HEK293 (cell line): ENCODE data around the gene NNAT.

ENCODE experiments used
- OVOL3 ChIP-seq: fragments of 450-650 bp; formaldehyde crosslinking; IDR thresholded peaks from 2 replicates; pipeline ENCODE4 v1.5.1; 2016; ENCODE audit warnings: missing biosample characterization, missing genetic modification characterization
- SCRT1 ChIP-seq: fragments of 450-650 bp; formaldehyde crosslinking; IDR thresholded peaks from 2 replicates; pipeline ENCODE4 v1.5.1; 2016; ENCODE audit warnings: missing biosample characterization, missing genetic modification characterization, borderline replicate concordance
- ZNF350 ChIP-seq: fragments of 450-650 bp; formaldehyde crosslinking; IDR thresholded peaks from 2 replicates; pipeline ENCODE4 v1.5.0; 2017; ENCODE audit warnings: missing biosample characterization, mild to moderate bottlenecking, missing genetic modification characterization
- ZNF555 ChIP-seq: fragments of 450-650 bp; formaldehyde crosslinking; conservative IDR thresholded peaks from 2 replicates; pipeline ENCODE4 v1.5.1; 2017; ENCODE audit warnings: missing biosample characterization, mild to moderate bottlenecking, missing genetic modification characterization, inconsistent platforms
- ZNF585B ChIP-seq: fragments of 450-650 bp; formaldehyde crosslinking; IDR thresholded peaks from 2 replicates; pipeline ENCODE4 v1.5.1; 2016; ENCODE audit warnings: missing biosample characterization, missing genetic modification characterization
- ZNF747 ChIP-seq: fragments of 450-650 bp; formaldehyde crosslinking; IDR thresholded peaks from 2 replicates; pipeline ENCODE4 v1.5.1; 2016; ENCODE audit warnings: missing biosample characterization, missing genetic modification characterization
- ZSCAN30 ChIP-seq: fragments of 450-650 bp; IDR thresholded peaks from 2 replicates; pipeline ENCODE4 v1.5.1; 2018; ENCODE audit warnings: missing biosample characterization, mild to moderate bottlenecking, missing genetic modification characterization, moderate library complexity
- TF ChIP-seq, protein P1 (sequence below): fragments of 450-650 bp; formaldehyde crosslinking; IDR thresholded peaks from 2 replicates; pipeline ENCODE4 v1.5.1; 2016; ENCODE audit warnings: missing biosample characterization, missing genetic modification characterization
- TF ChIP-seq, protein P2 (sequence below): IDR thresholded peaks from 2 replicates; pipeline ENCODE4 v1.6.1; 2011; ENCODE audit warnings: mild to moderate bottlenecking, low read depth, low read length, borderline replicate concordance
- TF ChIP-seq, protein P3 (sequence below): fragments of 450-650 bp; formaldehyde crosslinking; IDR thresholded peaks from 2 replicates; pipeline ENCODE4 v1.5.1; 2016; ENCODE audit warnings: missing biosample characterization, missing genetic modification characterization

DNA sequence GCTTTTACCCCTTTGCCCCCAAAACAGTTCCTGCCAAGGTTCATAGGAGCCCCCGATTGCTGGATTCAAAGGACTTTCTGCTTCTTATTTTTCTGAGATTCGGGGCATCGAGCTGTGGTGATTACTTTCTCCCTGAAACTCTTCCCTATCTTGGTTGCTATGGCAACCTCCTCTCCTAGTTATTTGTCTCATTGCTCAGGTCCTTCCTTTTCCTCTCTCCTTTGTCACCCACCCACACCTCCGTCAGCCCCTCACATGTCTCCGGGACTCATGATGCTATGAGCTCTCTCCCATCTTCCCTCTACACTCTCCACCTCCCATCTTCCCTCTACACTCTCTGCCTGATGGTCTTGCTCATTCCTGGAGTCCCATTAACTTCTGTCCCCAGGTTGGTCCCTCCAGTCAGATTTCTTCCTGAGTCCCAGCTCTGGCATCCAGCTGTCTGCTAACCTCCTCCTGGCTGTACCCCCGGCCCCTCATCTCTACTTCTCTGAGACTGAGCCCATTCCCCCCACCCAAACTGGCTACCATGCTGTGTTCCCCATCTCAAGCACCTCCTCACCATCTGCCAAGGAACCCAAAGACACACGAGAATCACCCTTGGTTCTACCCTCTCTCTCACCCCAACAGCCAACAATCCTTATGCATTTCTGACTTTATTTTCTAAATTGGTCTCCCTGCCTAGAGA is 30.2 kb upstream of the NNAT start:
- TF ChIP-seq, protein P1, sequence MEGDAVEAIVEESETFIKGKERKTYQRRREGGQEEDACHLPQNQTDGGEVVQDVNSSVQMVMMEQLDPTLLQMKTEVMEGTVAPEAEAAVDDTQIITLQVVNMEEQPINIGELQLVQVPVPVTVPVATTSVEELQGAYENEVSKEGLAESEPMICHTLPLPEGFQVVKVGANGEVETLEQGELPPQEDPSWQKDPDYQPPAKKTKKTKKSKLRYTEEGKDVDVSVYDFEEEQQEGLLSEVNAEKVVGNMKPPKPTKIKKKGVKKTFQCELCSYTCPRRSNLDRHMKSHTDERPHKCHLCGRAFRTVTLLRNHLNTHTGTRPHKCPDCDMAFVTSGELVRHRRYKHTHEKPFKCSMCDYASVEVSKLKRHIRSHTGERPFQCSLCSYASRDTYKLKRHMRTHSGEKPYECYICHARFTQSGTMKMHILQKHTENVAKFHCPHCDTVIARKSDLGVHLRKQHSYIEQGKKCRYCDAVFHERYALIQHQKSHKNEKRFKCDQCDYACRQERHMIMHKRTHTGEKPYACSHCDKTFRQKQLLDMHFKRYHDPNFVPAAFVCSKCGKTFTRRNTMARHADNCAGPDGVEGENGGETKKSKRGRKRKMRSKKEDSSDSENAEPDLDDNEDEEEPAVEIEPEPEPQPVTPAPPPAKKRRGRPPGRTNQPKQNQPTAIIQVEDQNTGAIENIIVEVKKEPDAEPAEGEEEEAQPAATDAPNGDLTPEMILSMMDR (tag by site-specific recombination), result no peak
- no peak for TF ChIP-seq ZNF350 (tag by site-specific recombination)
- no peak for TF ChIP-seq ZSCAN30 (tag by site-specific recombination)
- no peak for TF ChIP-seq ZNF555 (tag by site-specific recombination)
- TF ChIP-seq SCRT1 (tag by site-specific recombination), result no peak
- TF ChIP-seq, protein P2, sequence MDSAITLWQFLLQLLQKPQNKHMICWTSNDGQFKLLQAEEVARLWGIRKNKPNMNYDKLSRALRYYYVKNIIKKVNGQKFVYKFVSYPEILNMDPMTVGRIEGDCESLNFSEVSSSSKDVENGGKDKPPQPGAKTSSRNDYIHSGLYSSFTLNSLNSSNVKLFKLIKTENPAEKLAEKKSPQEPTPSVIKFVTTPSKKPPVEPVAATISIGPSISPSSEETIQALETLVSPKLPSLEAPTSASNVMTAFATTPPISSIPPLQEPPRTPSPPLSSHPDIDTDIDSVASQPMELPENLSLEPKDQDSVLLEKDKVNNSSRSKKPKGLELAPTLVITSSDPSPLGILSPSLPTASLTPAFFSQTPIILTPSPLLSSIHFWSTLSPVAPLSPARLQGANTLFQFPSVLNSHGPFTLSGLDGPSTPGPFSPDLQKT, result no peak
- TF ChIP-seq, protein P3, sequence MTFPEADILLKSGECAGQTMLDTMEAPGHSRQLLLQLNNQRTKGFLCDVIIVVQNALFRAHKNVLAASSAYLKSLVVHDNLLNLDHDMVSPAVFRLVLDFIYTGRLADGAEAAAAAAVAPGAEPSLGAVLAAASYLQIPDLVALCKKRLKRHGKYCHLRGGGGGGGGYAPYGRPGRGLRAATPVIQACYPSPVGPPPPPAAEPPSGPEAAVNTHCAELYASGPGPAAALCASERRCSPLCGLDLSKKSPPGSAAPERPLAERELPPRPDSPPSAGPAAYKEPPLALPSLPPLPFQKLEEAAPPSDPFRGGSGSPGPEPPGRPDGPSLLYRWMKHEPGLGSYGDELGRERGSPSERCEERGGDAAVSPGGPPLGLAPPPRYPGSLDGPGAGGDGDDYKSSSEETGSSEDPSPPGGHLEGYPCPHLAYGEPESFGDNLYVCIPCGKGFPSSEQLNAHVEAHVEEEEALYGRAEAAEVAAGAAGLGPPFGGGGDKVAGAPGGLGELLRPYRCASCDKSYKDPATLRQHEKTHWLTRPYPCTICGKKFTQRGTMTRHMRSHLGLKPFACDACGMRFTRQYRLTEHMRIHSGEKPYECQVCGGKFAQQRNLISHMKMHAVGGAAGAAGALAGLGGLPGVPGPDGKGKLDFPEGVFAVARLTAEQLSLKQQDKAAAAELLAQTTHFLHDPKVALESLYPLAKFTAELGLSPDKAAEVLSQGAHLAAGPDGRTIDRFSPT (tag by site-specific recombination), result no peak
- no peak for TF ChIP-seq OVOL3 (tag by site-specific recombination)
- TF ChIP-seq ZNF747 (tag by site-specific recombination), result no peak
- TF ChIP-seq ZNF585B, result no peak
